HUDEP-2 (cell line): ENCODE data around the gene PXYLP1.
"Not testable (repeated sequence)": the region's sequence is repeated elsewhere in the genome, so short reads cannot be mapped to it uniquely, and the experiment has no call there.

Source experiments
- DNase-seq, 76 experiments: peaks; one replicate each; lab custom pipeline; 2025; ENCODE audit not compliant: unreplicated experiment in 76 of 76; lab: John Stamatoyannopoulos, UW

PXYLP1 gene

GRCh38 chr3:141231101-141231951, at the start of gene PXYLP1:
TSS of gene PXYLP1 (plus strand) at chr3:141231825. CDS start at chr3:141260176, 28,351 bp downstream.
- DNase-seq = peak in 73 of 76 experiments; percentile 2 to 85 (median 67)

GRCh38 chr3:141183606-141184005, 48.0 kb upstream of the PXYLP1 start:
- DNase-seq = no peak

- DNase-seq = no peak
Measured at GRCh38 chr3:141184430-141184829, 47.2 kb upstream of the PXYLP1 start.

GRCh38 chr3:141191097-141191749, 40.4 kb upstream of the PXYLP1 start:
- no peak for DNase-seq

- peak; percentile 11 to 96 (median 84) for DNase-seq
Measured at GRCh38 chr3:141192345-141192744, 39.3 kb upstream of the PXYLP1 start.

GRCh38 chr3:141193066-141193830, 38.4 kb upstream of the PXYLP1 start:
- DNase-seq = no peak

GRCh38 chr3:141201122-141201521, 30.5 kb upstream of the PXYLP1 start:
- DNase-seq = no peak

GRCh38 chr3:141202682-141203081, 28.9 kb upstream of the PXYLP1 start:
- no peak for DNase-seq

- DNase-seq = no peak
Measured at GRCh38 chr3:141203866-141204265, 27.8 kb upstream of the PXYLP1 start.

GRCh38 chr3:141204343-141204742, 27.3 kb upstream of the PXYLP1 start:
- no peak for DNase-seq

GRCh38 chr3:141211306-141211705, 20.3 kb upstream of the PXYLP1 start:
- DNase-seq = not testable (repeated sequence)

- DNase-seq = no peak
Measured at GRCh38 chr3:141212101-141212500, 19.5 kb upstream of the PXYLP1 start.

- DNase-seq = no peak
Measured at GRCh38 chr3:141212555-141212954, 19.1 kb upstream of the PXYLP1 start.

GRCh38 chr3:141216975-141217374, 14.7 kb upstream of the PXYLP1 start:
- DNase-seq = no peak

GRCh38 chr3:141217389-141217788, 14.2 kb upstream of the PXYLP1 start:
- DNase-seq = no peak

- DNase-seq = no peak
Measured at GRCh38 chr3:141218162-141218835, 13.3 kb upstream of the PXYLP1 start.

GRCh38 chr3:141218926-141219325, 12.7 kb upstream of the PXYLP1 start:
- no peak for DNase-seq

- DNase-seq = no peak
Measured at GRCh38 chr3:141223673-141224166, 7.9 kb upstream of the PXYLP1 start.

- no peak for DNase-seq
Measured at GRCh38 chr3:141225939-141226338, 5.7 kb upstream of the PXYLP1 start.

GRCh38 chr3:141227216-141227615, 4.4 kb upstream of the PXYLP1 start:
- DNase-seq = no peak
